Stimulated activated CD8-positive, alpha-beta memory T cell treated with anti-CD3 and anti-CD28 coated beads, Interleukin-7, amount 100 ng/mL, for 4 hours (primary cell): Measurements from ENCODE around the gene BCL11B.

Source experiments
- DNase-seq, 2 donors: peaks; one replicate each; pipeline ENCODE4 v3.0.0-alpha.2; 2020; ENCODE audit warnings: low read depth in 2 of 2

Gene BCL11B

DNA sequence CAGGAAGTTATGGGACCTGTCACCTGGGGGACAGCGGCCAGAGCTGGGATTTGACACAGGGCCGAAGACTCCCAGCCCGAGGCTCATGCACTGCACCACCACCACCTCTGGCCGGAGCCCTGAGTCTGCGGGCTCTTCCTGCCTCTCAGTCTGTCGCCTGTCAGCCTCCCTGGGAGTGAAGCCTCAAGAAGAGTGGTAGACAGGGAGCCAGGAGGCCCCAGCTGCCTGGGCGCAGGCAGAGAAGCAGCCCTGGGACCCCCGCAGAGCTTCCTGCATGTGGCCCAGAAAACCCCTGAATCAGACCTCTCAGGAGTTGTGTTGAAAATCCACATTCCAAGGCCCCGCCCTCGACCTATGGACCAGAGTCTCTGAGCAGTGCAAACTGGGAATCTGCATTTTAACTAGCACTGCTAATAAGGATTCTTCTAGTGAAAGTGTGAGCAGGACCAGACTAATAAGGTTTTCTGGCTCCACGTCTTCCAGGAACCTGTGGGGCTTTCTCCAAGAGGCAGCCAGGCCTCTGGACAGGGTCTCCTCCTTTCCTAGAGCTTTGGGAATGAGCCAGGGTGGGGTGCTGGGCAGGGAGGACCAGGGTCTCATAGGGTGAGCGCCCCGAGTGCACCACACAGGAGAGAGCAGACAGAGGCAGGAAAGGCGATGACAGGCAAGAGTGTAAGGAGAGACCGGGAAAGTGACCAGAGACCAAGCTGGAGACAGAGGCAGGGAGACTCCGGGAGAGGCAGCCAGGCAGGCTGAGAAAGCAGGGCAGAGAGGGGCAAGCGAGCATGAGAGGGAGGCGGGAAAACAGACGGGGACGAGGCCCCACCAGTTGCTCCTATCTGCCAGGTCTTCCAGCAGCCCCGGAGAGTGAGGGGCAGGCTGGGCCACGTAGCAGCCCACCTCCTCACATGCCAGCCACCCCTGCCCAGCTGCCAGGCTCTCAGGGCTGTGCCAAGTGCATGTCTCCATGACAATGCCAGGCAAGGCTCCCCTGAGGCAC, 112.4 kb downstream of the BCL11B start:
- no peak for DNase-seq

DNA sequence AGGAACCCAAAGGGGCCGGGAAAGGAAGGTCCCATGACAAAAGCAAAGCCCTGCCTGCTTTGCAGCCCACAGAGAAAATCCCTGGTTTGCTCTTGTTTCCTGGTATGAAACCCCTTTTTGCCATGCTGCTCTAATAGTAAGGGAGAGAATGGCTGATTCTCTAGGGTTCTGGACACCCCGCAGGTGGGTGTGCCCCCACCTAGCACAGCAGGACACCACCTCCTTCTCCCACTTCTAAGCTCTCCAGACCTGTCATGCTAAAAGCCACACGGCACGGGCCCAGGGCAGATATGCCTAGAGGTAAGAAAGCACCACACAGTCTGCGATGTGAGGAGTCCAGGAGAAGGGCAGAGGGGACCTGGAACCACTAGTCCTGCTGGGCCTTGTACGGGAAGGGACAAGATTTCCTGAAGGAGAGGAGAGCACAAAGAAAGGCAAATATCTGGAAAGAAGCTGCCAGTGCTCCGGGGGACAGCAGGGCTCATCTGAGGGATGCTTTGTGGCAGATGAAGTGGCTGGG, 113.3 kb downstream of the BCL11B start:
- no peak for DNase-seq

DNA sequence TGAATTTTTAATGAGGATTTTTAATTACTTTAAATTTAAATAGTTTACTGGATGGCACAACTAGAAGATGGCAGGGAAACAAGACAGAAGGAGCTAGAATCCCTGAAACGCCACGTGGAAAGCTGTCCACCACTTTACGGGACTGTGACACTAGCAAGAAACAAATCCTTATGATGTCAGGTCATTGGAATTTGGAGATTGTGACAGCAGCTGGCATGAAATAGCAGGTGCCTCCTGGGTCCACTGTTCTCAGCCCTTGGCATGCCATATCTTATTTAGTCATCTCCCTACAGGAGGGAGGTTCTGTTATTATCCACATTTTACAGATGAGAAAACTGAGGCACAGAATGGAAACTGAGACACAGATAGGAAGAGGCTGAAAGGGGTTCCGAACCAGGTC, 113.8 kb downstream of the BCL11B start:
- DNase-seq = no peak

DNA sequence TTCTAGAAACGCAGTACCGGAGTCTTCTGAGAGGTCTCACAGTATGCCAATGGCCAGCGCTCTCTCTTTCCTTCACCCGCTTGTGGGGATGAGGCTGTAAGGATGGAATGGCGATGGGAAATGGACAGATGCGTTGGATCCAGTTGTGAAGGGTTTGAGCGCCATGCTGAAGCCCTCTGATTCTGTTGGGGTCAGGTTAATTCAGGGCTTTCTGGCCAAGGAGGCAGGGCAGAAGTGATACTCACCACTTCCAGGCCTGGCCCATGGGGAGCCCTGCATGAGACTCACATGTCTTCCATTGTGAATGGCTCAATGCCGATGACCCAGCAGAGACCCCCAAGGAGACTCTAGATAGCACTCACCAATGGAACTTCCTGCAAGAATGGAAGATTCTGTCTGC, 114.3 kb downstream of the BCL11B start:
- no peak for DNase-seq

DNA sequence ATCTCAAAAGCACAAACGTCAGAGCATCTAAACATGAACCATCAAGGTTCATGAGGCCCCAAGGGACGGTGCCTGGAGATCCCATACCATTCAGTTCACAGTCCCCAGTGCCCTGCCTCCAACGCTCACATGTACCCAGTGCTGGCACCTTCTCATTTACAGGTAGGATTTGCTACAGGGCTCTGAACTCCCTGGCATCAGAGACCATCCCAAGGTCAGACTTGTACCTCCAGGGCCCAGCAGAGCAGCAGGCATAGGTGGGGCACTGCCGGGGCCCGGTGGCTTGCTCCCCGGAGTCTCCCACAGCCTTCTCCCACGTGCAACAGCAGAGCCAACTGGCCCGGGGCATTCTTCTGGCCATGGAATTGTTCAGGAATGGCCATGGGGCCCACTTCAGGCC, 114.8 kb downstream of the BCL11B start:
- DNase-seq = no peak

DNA sequence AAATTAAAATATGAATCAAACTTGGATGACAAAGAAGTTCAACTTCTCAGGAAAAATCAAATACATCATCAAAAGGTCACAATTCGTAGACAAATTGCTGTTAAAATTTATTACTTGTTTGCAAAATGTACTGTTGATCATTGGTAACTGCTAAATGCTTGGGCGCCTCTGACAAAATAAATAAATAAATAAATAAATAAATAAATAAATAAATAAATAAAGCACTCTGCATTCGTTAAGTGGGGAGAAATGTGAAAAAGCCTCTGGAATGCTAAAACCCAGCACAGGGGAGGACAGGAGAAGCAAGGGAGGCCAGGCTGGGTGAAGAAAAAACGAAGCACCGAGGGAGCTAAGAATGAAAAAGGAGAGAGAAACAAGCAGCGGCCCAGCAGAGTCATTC, 115.2 kb downstream of the BCL11B start:
- no peak for DNase-seq

DNA sequence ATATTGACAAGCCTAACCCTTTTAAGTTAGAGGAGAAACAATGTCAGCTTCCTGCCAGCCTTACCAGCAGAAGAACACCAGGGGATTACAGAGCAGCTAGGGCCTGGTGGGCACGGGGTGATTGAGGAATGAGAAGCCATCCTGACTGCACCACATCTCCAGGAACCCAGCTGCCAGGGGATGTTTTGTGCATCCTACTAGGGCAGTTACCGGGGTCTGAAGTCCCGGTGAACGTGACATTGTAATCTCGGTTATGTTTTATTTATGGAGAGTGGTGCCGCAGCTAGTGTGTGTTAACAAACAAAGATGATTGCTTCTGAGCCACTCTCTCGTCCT, 115.9 kb downstream of the BCL11B start:
- DNase-seq = no peak

DNA sequence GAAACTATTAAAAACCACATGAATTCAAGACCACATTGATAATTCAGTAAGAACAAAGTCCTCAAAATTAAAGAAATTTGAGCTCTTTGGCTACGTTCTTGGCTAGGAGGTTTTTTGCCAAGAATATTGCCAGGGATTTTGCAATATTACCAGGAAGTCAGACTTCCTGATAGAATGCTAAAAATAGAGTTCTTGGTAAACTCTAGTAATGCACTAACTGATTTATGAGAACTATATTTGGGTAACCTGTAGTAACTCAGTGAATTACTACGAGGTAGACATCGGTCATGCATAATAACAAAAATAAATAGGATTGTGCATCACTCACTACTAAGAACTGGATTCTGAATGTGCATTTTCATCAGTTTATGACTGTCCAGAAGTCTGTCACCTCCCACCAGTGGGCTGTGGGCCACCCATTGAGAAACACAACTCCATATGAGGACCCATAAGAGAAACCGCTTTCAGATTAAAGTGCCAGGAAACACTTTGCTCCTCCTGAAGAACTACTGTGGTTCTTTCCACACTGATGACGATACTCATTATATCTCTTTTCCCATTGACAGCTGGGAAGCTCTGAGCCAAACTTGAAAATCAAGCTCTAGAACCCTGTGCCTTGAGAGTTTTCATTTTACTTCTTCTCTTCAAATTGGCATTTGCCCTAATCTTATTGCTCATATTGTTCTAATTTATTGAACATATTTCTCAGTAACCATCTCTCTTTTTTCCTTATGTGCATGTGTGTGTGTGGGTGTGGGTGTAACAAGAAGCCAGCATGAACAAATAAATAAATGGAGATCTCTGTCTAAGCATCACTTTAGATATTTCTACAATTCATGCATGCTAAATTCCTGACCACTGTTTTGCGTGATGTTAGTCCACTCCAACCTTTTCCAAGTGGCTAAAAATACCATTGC, 116.6 kb downstream of the BCL11B start:
- no peak for DNase-seq

DNA sequence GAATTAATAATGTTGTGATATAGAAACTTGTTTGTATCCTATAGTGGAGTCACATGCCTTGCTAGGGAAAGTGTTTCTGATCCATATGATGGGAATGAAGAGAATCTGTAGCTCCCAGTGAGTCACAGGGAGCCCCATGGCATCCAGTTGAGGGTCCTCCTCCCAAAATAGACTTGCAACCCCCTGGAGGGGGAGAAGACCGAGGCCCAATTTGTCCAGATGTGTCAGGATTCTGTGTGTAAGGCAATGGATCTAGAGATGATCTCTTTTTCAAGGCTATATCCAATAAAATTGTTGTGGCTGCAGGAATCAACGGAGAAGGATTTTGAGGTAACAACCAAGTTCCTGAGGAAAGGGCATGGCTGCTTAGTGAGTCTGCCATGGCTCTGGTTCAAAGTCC, 121.8 kb downstream of the BCL11B start:
- no peak for DNase-seq

DNA sequence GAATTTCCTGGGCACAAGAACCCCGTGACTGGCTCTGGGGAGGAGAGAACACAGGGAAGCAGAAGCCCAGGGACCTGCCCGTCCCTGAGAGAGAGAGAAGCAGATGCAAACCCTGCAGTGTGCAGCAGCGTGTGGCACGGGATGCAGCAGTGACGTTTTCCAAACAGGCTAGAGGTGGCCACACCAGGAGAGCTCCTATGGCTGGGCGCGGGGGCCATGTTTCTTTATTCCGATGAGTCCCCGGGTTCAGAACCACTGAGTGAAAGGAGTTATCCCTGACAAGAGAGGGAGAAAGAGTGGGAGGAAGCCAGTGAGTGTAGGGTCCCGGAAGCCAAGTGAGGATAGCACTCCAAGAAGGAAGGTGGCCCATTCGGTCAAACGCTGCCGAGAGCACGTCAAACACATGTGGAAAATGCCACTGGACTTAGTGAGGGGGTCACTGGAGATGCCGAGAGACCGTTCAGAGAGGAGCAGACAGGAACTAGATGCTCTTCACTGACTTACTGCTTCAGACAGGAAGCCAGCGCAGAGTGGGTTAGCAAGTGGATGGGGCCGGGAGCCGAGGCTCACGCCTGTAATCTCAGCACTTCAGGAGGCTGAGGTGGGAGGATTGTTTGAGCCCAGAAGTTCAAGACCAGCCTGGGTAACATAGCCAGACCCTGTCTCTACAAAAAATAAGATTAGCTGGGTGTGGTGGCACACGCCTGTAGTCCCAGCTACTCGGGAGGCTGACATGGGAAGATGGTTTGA, 123.0 kb downstream of the BCL11B start:
- no peak for DNase-seq

DNA sequence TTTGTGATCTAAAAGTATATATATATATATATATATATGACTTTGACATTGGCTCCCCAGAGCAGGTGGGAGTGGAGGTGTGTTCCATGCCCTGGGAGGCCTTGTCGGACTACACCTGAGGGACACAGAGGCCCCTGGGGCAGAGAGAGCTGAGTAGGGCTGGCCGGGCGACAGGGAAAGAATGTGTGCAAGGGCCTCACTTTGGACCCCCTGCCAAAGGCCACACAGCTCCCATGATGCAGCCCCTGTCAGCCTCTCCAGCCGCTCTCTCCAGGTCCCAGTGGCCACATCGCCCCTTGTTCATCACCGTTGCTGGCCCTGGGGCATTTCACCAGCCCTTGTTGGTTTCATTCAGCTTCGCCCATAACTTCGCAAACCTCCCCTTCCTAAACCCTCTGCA, 123.9 kb downstream of the BCL11B start:
- no peak for DNase-seq

DNA sequence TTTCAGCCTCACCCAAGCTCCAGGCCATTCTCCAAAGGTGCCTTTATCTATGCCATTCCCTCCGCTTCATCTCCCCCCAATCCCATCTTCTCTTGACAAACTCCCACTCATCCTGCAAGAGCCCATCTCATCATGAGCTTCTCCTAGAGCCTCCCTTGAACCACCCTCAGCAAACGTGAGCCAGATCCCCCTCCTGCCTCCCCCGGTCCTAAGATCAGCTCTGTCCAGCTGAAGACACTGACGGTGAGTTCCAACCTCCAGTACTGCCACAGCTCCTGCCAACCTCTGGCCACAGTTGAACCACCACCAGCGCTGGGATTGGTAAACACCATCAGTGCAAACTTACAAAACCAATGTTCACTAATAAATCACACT, 124.6 kb downstream of the BCL11B start:
- no peak for DNase-seq

DNA sequence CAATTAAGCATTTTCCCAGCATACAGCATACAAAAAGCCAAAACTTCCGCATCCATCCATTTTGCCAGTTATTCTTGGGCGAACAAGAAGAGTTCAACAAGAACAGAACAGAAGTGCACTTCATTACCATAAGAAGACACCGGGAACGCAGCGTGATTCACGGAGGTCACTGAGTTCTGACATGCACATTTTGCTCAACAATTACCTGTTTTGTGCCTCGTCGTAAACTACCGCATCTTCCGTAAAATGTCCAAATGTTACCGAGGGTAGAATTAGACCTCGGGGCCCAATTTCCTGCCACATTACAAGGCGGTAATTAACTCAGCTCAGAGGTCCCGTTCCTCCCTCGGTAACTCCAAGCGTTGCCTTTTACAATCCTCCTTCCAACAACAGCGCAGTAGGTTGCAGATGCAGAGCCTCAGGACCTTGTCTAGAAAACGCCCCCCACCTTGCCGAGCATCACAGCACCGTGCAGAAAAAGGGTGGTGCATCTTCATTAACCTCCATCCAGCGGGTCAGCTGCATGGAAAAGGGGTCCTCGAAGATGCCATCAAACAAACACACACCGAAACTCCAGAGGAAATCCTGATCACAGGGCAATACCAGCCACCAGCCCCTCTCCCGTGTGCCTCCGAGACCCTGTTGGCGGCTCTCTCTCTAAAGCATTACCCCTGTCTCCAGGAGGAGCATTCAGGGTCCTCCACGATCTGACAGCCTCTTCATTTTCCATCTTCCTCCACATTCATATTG, 125.2 kb downstream of the BCL11B start:
- DNase-seq = no peak

DNA sequence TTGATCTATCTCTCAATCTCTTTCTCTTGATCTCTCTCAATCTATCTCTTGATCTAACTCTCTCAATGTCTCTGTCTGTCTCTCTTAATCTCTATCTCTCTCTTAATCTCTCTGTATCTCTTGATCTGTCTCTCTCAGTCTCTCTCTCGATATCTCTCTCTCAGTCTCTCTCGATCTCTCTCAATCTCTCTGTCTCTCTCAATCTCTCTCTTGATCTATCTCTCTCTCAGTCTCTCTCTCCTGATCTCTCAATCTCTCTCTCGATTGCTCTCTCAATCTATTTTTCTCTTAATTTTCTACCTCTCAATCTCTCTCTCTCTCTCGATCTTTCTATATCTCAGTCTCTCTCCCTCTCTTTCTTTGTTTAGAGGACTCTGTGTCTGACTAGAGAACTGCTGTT, 126.7 kb downstream of the BCL11B start:
- no peak for DNase-seq

DNA sequence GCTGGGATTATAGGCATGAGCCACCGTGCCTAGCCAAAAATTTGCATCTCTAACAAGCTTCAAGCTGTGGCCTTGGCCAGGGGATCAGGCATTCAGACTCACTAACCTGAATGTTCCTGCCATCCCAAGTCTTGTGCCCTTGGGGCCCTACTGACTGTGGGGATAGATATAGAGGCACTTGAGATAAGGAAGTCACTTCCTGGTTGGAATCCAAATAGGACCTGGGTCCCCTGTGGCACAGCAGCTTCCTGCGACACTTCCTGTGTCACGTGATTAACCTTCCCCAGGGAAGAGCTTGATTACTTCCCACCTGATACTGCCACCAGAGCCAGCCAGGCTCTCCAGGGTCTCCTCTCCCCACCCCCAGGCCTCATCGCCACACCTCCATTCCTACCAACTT, 128.2 kb downstream of the BCL11B start:
- DNase-seq = no peak

DNA sequence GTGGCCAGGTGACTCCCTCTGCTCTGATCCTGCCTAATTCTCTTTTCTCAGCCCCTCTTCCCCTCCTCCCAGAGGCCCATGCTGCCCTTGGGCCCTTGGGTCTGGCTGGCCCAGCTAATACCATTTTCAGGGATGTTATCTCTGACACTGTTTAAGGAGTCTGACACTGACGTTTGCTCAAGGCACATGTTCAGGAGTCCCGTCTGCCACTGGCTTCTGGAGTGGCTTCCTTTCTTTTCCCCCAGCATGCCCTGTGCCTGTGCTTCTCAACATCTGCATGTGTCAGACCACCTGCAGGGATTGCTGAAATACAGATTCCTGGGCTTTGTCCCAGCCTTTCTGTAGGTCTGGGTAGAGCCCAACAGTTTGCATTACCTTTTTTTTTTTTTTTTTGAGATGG, 128.9 kb downstream of the BCL11B start:
- no peak for DNase-seq

DNA sequence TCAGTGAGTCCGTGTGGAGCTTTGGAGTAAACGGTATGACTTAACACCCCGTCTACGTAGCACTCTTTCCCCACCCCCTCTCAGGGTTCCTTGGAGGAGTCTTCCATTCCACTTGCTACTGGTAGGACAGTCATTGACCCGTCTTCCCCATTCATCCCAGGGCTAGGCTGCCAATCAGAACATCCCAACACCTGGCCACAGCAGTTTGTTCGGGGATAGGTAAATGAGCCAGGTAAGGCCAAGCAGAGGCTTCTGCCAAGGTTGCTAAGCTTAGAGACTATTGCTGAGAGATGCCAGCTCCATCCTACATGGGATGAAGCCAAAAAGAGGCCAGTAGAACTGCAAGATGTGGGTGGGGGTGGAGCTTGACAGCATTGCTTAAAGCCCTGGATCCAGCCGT, 130.8 kb downstream of the BCL11B start:
- DNase-seq = no peak

DNA sequence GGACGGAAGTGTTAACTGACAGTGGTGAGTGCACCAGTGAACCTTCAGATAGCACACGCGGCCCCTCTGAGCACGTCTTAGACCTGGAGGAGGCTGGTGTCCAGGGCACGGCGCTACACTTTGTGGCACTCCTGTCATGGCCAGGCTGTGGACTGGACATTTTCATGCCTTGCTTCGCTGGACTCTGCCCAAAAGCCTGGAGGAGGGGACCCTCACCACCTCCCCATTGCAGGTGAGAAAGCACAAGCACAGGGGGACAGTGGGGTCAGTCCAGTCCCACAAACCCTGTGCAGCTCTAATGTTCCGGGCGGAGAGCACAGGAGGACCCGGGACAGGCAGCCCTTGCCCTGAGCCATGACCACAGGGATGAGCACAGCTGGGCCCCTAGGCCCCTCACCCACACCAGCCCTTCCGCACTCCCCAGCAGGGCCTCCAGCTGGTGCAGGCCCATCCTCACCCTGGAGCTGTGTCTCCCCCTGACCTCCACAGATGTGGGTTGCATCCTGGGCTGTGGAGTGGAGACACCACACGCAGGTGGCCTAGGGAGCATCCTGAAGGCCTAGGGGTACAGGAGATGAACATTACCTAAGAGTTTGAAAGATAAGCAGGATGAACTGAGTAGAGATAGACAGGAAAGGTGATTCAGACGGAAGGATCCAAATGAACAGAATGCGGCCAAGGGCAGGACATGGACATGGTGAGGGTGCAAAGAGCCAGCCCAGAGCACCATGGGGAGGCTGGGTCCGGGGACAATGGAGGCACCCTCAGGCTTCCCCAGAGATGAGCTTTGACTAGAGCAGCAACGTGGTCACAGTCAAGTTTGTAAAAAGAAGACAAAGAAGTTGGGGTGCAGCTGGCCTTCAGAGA, 132.8 kb downstream of the BCL11B start:
- no peak for DNase-seq

DNA sequence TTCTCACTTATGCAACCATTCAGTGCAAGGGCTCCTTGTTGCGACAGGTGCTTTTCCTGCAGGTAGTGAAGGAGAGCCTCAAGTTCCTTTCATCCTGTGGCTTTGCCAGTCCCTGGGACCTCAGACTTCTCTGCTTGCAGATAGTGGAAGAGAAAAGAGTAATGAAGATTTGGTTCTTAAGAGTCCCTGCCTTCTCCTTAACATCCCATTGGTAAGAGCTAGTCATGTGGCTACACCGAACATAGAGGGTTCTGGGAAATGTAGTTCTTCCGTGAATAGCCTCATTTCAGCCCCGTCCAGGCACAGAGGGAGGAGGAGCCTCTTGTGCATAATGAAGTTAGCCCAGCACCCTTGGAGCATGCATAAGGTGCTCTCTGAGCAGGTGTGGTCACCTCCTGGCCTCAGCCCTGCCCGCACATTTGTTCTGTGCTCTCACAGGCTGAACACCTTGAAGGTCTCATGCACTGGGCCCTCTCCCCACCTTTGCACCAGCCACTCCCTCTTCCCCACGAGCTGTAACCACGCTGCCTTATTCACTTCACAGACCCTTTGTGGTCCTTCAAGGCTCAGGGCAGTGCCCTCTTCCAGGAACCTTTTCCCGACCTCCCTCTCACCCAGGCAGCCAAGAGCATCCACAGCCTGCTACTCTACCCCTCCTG, 134.0 kb downstream of the BCL11B start:
- DNase-seq = no peak
